ENCODE results near the gene INTS1. TPM values are rescaled to one million over a fixed set of nuclear protein-coding genes. Genes with fewer than 3 reads are reported as not detected.
A peak's percentile ranks its signal among the peaks of the same experiment; 100 is the strongest.

INTS1 gene
- total and polyA plus RNA-seq, 2 experiments from 2014 or later, result 35.1 to 111 TPM

GRCh38 chr7:1535100-1535458 is 30.9 kb upstream of the INTS1 start:
- no peak overlapping the region for H3K27ac Mint-ChIP-seq
- Histone ChIP-seq H3K79me2 (replicated peaks; ENCODE audit: insufficient read depth) (peaks cover 67% of the 10 kb centered on the region), H3K27ac (ENCODE audit: low read depth) (0 out of 2 replicates have a peak overlapping the region, but pooled peaks have one; percentile 14), H2AFZ (no peak overlapping the region), H3K36me3 (ENCODE audit: insufficient read depth) (no peaks in the 10 kb centered on the region), H3K4me1 (ENCODE audit: insufficient read depth) (peaks cover 20% of the 10 kb centered on the region), H3K4me2 (no peak overlapping the region), H3K9me2 (ENCODE audit: insufficient read depth) (no peaks in the 10 kb centered on the region), H3K27me3 (ENCODE audit: insufficient read depth) (no peaks in the 10 kb centered on the region), H4K20me1 (replicated peaks; ENCODE audit: insufficient read depth) (peaks cover 3% of the 10 kb centered on the region; the same call in 1 of the 2 replicates), H3K4me3 (no peak overlapping the region), H3F3A (replicated peaks; ENCODE audit: low read depth) (0 out of 2 replicates have a peak, but pooled peaks cover 11% of the 10 kb centered on the region)
- TF ChIP-seq CREB1 (CRISPR knock-in tag; IDR thresholded peaks at IDR 0.05; ENCODE audit: low read depth), result no peak
- no peak for TF ChIP-seq CTCF (conservative IDR thresholded peaks at IDR 0.05; ENCODE audit: low read depth in 2 of 2)
- TF ChIP-seq EZH2phosphoT487 (IDR thresholded peaks at IDR 0.05; ENCODE audit: unreplicated experiment), result no peak
- no peak for TF ChIP-seq JUNB (IDR thresholded peaks at IDR 0.05; ENCODE audit: unreplicated experiment)
- TF ChIP-seq ZNF331 (CRISPR knock-in tag; IDR thresholded peaks at IDR 0.05; ENCODE audit: low read depth), result no peak
- TF ChIP-seq ZNF462 (CRISPR knock-in tag; IDR thresholded peaks at IDR 0.05), result no peak
- TF ChIP-seq ETS1 (IDR thresholded peaks at IDR 0.05), result no peak
- H3K4me1 Mint-ChIP-seq, result peaks cover 39% of the 10 kb centered on the region
- H3K9me3 Mint-ChIP-seq, result no peaks in the 10 kb centered on the region
- ATAC-seq, result no peak
- DNase-seq (ENCODE audit: low spot score), result no peak
- H3K36me3 Mint-ChIP-seq (ENCODE audit: low read depth), result peaks cover 3% of the 10 kb centered on the region; the same call in 1 of the 3 replicates
- H3K27me3 Mint-ChIP-seq (ENCODE audit: insufficient read depth, low read depth, poor library complexity), result peaks cover 26% of the 10 kb centered on the region
- H3K4me3 Mint-ChIP-seq, result no peak overlapping the region

Data from GM23338 (cell line).